SJSA1 (cell line): ENCODE data around the gene EHHADH. TPM values are rescaled to one million over a fixed set of nuclear protein-coding genes. Genes with fewer than 3 reads are reported as not detected.

ENCODE experiments used
- total RNA-seq: library from RNA; depleted of rRNA; stranded (reverse); fragments of >200 nt; shearing (Covaris generic); gene quantifications from 2 replicates; pipeline ENCODE4 v1.2.3, GENCODE V29; 2014; rRNA removed

Gene EHHADH
- total RNA-seq, 1 experiment from 2014 or later: 4.6 TPM

Other genes starting within 250 kb of the EHHADH start
- gene C3orf70, start 101.0 kb downstream of the EHHADH start, total RNA-seq: 0.08 TPM in 1 of 2 replicates, not detected in the other
- gene MAP3K13, start 109.1 kb upstream of the EHHADH start, total RNA-seq: 13.3 and 18.4 TPM in 2 replicates
- 10.3 and 30.9 TPM in 2 replicates for gene TMEM41A, start 245.0 kb upstream of the EHHADH start, total RNA-seq